NCI-H1417 treated with DMSO at 0.1 percent for 48 hours (cell line): ENCODE measurements around the gene DUSP12.
"Not testable (repeated sequence)": the region's sequence is repeated elsewhere in the genome, so short reads cannot be mapped to it uniquely, and the experiment has no call there.

Source experiments
- DNase-seq: peaks from one replicate; lab custom pipeline; 2025; lab: John Stamatoyannopoulos, UW

Gene DUSP12, protein sequence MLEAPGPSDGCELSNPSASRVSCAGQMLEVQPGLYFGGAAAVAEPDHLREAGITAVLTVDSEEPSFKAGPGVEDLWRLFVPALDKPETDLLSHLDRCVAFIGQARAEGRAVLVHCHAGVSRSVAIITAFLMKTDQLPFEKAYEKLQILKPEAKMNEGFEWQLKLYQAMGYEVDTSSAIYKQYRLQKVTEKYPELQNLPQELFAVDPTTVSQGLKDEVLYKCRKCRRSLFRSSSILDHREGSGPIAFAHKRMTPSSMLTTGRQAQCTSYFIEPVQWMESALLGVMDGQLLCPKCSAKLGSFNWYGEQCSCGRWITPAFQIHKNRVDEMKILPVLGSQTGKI

DNA sequence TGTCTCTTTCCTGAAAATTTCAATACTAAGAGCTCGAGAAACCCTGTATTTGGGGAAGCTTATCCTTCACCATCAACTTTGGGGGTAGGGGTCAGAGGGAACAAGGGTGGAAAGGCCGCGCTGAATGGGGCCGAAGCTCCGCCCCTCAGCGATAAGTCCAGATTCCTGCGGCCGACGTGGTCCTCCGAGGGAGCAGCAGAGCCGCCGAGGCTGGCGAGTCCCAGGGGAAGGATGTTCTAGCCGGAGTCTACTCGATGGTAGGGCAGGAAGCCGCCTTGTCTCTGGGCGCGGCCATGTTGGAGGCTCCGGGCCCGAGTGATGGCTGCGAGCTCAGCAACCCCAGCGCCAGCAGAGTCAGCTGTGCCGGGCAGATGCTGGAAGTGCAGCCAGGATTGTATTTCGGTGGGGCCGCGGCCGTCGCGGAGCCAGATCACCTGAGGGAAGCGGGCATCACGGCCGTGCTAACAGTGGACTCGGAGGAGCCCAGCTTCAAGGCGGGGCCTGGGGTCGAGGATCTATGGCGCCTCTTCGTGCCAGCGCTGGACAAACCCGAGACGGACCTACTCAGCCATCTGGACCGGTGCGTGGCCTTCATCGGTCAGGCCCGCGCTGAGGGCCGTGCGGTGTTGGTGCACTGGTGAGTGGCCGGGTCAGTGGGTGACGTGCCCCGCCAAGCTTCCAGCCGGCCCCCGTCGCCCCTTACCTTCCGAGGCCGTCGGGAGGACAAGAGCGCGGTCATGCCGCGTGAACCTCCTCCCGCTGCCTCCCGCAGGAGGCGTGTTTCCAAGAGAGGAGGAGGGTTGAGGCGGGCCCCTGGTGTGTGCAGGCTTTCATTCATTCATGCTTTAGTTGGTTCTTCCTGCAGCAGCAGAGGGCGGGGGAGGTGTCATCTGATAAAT lies at the start of gene DUSP12:
Gene DUSP12, plus strand, starts transcription at position 278 of the 899 bp plus-strand sequence. Its CDS starts 16 bp downstream, at position 294.
- DNase-seq: peak; percentile 90

DNA sequence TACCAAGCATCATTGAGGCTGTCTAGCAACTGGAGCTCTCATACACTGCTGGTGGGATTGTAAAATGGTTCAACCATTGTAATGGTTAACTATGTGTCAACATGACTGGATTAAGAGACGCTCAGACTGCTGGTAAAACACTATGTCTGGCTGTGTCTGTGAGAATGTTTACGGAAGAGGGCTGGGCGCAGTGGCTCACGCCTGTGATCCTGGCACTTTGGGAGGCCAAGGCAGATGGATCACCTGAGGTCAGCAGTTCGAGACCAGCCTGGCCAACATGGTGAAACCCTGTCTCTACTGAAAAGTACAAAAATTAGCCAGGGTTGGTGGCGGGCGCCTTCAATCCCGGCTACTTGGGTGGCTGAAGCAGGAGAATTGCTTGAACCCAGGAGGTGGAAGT lies 47.3 kb upstream of the DUSP12 start:
- DNase-seq: no peak

DNA sequence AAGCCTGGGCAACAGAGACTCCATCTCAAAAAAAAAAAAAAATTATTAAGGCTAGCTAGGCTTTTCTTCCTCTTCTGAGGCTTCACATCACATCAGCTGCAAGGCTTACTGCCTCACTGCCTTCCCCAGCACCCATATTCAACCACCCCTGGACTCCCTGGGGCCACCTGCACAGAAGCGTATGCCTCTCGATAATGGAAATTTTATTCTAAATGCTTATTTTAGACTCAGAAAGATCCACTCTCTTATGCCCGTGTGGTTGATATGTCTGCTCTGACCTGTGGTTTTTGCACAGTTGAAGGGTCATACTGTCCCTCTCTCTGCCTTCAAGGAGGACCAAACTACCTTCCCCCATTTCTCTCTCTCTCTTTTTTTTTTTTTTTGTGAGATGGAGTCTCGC lies 44.0 kb upstream of the DUSP12 start:
- DNase-seq: no peak

DNA sequence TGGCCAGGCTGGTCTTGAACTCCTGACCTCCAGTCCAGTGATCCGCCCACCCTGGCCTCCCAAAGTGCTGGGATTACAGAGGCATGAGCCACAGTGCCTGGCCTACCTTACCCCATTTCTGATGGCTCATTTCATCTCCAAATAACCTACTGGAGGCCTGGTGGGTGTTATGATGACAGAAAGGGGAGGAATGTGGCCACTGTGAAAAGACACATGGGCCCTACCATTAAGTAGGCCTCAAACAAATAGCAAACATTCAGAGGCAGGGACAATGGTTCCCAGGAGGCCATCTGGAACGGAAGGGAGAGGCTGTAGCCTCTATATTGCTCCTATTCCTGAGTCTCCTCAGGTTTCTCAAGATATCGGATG lies 43.5 kb upstream of the DUSP12 start:
- no peak for DNase-seq

DNA sequence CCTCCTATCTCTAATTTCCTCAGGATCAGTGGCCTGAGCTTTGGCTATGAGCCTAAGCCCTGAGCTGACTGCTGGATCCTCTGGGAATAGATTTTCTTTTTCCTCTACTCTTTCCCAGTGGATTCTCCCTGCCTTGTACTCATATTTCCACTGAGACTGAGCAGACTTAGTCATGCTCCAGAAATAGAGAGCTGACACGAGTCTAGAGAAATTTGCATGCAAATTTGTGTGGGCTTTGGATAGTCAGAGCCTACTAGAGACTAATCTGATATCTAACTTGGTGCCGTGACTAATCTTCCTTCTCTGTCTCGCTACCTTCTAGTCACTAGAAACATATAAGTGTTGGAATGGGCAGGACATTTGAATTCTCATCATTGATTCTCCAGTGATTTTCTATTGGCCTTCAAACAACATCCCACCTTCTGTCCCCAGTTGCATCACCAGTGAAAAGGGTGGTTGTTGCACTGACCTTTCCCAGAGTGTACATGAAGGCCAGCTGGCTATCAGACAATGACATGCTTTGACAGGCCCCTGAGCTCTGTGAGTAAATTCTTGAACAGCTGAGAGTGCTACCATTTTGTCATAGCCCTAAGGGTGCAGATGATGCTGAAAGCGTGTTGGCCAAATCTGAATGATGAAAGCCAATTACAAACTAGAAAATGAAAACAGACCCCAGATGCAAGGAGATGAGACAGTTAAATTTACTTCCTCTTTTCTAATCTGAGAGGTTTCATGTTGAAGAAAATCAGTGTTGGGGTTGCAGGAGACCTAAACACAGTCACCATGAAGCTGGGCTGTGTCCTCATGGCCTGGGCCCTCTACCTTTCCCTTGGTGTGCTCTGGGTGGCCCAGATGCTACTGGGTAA lies 42.9 kb upstream of the DUSP12 start, which contains the start of gene FCRLA:
Gene FCRLA, plus strand, starts transcription at position 748 of the 866 bp plus-strand sequence. Its CDS starts 36 bp downstream, at position 784.
- DNase-seq: no peak

DNA sequence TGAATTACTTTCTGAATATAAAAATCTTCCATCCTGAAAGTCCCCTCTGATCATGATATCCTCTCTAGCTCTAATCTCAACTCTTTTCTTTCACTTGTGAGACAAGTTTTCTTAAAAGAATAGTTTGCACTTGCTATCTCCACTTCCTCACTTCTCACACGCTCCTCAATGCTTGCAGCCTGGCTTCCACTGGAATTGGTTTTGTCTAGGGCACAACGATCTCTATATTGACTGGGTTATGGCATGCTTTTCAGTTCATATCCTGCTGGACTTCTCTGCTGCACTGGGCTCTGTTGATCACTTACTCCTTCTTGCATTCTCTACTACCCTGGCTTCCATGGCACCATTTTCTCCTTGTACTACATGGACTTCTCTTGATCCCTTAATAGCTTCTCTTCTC lies 42.1 kb upstream of the DUSP12 start:
- DNase-seq: no peak

DNA sequence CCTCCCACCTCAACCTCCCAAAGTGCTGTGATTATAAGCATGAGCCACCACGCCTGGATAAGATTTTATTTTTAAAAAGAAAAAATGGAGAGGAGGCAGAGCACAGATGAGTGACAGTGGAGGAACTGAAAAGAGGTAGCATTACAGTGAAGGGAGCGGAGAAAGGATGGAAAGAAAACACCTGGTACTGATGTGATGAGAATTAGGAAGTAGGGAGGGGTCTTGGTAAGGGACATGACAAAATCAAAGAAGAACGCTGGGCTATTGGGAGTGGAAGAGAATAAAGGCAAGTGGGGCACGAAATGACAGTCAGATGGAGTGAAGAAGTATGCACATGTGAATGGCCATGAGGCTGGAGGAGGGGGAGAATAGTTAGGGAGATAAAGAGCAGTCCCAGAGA lies 40.2 kb upstream of the DUSP12 start:
- no peak for DNase-seq

DNA sequence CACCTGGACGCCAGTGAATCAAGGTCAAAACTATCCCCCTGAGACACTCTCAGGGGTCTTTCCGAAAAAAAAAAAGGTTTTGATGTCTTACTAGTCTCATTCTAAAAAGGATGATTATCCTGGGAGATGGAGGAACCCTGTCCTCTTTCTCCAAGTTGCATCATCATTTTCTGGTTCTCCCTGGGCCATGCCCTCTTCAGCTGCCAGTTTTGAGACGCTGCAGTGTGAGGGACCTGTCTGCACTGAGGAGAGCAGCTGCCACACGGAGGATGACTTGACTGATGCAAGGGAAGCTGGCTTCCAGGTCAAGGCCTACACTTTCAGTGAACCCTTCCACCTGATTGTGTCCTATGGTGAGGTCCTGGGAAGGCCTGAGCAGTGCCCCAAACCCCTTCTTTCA lies 39.0 kb upstream of the DUSP12 start:
- no peak for DNase-seq

DNA sequence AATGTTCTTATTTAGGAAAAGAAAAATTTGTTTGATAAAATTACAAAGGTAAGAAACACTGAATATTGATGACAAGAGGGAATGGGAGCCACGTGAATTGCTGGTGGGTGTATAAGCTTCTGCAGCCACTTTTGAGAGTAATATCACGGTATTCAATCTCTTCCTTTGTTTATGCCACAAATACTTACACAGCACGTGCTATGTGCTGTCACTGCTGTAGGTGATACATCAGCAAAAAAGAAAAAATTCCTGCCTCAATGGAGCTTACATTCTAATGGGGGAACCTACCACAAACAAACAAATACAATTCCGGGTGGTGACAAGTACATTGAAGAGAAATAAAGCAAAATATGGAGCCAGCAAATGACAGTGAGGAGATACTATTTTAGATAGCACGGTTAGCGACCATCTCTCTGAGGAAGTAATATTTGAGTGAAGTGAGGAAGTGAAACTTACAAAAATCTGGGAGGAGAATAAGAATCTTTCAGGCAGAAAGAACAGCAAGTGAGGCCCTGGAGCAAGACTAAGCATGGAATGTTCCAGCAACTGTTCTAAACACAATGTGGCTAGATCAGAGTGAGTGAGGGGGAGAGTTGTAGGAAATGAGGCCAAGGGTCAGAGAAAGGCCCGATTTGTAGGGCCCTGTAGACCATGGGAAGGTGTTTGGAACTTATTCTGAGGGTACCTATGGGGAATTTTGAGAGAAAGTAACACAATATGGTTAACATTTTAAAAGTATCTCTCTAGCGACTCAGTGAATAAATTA lies 30.8 kb upstream of the DUSP12 start:
- no peak for DNase-seq

DNA sequence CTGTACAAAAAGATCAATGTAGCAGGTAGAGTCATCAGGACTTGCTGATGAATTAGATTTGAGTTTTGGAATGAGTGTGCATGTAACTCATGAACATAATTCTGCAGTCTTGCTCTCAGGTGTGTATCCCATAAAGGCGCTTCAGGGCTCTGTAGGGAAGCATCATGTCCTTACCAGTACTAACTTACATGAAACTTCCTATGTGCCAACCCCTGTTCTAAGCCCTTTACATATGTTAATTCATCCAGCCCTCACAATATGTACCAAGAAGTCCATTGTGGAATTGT lies 30.3 kb upstream of the DUSP12 start:
- no peak for DNase-seq

DNA sequence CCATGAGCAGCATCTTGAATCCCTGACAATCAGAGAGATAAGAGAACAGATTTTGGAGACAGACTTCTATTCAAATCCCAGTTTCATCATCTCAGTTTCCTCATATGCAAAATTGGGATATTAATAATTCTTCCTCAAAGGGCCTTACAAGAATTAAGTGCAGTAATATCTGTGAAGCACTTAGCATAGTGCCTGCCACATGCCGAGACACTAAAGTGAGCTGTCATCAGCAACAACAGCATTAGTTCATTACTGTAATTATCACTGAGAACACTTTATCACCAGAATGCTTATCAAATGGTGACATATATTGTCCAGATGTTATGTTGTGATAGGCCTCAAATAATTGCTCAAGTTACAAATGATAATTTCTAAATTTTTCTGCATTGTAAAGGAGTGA lies 29.2 kb upstream of the DUSP12 start:
- DNase-seq: no peak

DNA sequence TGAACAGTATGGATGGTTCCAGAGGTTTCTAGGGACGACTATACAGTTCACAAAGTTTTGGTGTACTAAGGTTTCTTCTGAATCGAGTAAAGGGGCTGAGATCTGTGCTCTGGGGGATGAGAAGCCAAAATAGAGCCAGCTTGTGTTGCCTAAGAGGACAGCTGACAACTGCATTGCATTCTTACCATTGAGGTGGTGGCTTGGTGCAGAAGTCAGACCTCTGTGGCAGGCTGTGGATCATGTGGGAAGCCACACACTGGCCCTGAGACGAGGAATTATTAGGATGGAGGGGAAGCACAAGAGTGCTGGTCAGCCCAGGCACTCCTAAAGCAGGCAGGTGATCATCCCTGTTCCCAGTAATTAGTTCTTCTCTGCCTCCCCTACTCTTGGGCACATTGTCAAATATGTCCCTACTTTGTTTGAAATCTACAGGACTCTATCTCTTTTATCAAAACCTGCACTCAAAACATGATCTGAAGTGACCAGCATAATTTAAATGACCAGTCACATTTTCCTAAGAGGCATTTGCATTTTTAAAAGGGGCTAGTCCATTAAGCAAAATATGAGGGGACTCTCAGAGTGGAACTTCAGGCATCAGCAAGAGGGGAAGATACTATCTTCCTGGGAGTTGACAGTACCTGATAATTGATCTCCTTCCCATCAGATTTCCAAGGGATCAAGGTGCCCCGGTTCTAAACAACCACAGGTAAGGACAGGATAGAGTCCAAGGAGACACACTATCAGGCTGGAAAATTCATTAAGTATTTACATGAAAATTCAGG lies 28.4 kb upstream of the DUSP12 start, which contains the start of gene FCRLB:
Gene FCRLB, plus strand, starts transcription at position 589 of the 782 bp plus-strand sequence. CDS start 1,129 bp downstream, outside the sequence.
- no peak for DNase-seq

DNA sequence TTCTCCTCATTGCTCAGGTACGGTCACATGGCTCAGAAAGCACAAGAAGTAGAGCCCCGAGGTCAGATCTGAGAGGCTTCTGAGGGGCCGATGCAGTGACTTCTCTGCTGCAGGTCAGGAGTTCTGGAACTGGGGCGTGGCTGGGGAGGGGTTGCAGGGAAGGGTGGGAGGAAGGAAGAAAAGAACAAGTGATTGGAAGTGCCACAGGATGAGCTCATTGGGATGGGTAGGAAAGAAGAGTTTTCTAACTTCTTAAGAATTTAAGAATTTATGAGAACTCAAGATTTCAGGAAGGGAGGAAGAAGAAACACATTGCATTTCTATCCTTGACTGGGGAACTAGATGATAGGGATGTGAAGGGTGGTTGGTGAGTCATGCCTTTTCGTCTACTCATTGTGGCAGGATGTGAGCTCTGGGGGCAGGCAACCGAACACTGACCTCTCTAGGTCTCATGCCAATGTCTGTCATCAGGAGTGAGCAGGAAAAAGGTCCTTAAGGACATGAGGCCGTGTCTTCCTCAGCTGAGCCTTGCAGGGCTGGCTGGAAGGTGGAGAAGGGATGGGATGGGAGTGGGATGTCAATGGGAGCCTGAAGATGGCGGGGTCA lies 27.7 kb upstream of the DUSP12 start:
- no peak for DNase-seq

DNA sequence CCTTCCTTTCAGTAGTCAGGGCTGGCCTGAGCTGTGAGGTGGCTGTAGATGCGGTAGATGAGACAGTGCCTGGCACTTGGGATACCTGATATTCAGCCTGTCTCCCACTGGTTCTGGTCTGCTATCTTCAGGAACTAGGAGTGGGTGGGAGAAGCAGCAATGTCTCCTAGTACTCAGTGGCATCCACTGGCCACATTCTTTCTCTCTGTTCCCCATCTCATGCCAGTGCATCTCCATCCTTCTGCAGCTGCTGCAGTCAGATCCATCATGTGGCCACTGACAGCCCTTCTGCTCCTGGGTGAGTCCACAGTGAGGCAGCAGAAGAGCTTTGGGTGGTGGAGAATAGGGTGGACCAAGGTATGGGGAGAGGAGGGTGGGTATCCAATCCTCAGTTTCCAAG lies 27.2 kb upstream of the DUSP12 start:
- no peak for DNase-seq

DNA sequence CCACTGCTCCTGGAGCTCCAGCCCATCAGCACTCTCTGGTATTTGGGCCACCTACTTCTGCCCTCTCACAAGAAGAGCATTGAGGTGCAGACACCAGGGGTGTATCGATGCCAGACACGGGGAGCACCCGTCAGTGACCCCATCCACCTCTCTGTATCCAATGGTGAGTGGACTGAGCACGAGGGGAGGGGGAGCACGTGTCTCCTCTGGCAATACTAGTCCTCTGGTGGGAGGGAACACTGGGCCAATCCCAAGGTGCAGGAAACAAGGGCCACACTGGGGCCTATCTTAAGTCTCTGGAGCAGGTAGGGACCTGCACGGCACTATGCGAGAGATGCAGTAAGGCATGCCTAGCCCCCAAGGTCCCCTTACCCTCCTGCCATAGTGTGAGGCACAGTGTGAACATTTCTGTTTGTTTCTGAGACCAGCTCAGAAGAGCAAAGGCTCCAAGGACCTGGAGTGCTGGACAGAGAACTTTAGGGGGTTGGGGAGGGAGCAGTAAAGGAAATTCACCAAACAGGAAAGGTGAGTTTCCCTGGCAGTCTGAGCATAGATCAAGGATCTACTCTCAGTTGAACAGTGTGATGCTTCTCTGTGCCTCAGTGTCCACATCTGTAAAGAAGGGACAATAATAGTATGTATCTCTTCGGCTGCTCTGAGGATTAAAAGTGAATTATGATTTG lies 26.0 kb upstream of the DUSP12 start:
- no peak for DNase-seq

DNA sequence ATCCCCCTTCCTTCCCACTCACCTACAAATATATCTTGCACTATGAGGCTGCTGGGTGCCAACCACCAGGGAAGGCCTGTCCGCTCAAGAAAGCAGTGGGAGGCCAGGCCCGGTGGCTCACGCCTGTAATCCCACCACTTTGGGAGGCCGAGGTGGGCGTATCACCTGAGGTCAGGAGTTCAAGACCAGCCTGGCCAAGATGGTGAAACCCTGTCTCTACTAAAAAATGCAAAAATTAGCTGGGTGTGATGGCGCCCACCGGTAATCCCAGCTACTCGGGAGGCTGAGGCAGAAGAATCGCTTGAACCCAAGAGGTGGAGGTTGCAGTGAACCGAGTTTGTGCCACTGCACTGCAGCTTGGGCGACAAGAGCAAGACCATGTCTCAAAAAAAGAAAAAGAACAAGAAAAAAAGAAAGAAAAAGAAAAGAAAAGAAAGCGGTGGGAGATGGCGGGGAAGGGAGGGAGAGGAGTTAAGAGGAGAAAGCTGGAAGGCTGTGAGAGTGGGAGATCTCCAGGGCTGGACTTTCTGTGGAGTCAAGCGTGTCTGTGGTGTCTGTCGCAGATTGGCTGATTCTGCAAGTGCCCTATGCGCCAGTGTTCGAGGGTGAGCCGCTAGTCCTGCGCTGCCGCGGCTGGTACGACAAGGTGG lies 24.2 kb upstream of the DUSP12 start:
- not testable (repeated sequence) for DNase-seq

DNA sequence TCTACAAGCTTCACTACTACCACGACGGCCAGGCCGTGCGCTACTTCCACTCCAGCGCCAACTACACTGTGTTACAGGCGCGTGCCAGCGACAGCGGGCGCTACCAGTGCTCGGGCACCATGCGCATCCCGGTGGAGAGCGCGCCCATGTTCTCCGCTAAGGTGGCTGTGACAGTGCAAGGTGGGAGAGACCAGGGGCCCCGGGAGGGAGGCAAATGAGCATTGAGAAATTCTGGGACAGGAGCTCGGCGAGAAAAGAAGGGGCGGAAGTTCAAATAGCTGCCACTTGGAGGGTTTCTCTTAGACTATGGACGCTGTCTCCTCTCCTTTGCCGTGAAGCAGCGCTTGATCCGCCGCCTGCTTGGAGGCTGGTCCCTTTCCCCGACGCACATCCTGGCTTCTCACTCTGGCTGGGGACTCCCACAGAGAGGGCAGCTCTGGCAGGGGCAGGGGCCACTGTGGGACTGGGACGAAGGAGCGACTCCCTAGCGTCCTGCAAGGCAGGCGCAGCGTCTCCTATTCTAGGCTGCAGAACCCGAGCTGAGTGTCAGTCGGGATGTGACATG lies 23.6 kb upstream of the DUSP12 start:
- DNase-seq: no peak

DNA sequence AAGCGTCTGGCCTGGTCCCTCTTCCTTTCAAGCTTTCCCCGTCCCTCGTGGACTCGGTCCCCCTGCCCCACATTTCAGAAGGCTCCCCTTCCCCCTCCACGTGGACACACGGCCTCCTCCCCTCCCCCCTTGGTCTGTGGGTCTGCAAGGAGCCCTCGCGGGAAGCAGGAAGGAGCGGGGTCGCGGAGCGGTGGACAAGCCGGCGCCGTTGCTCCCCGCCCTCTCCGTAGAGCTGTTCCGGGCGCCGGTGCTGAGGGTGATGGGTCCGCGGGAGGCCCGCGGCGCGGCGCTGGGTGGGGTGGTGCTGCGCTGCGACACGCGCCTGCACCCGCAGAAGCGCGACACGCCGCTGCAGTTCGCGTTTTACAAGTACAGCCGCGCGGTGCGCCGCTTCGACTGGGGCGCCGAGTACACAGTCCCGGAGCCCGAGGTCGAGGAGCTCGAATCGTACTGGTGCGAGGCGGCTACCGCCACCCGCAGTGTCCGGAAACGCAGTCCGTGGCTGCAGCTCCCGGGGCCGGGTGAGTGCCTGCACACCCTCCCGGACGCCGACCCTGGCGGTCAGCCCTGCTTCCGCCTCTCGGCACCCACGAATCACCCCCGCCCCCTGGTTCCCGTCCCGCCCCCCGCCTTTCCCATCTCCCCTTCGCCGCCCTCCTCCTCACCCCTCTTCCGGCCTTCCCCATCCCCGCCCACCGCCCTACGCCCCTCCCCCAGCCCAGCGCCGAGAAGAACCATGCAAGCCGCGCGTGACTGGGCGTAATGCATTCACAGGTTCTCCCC lies 22.9 kb upstream of the DUSP12 start:
- no peak for DNase-seq
